ENCODE measurements around the gene BLMH.
"Not testable (repeated sequence)": the region's sequence is repeated elsewhere in the genome, so short reads cannot be mapped to it uniquely, and the experiment has no call there.

The BLMH gene

GRCh38 chr17:30225112-30225511 is 66.6 kb downstream of the BLMH start:
- no peak for DNase-seq

DNA sequence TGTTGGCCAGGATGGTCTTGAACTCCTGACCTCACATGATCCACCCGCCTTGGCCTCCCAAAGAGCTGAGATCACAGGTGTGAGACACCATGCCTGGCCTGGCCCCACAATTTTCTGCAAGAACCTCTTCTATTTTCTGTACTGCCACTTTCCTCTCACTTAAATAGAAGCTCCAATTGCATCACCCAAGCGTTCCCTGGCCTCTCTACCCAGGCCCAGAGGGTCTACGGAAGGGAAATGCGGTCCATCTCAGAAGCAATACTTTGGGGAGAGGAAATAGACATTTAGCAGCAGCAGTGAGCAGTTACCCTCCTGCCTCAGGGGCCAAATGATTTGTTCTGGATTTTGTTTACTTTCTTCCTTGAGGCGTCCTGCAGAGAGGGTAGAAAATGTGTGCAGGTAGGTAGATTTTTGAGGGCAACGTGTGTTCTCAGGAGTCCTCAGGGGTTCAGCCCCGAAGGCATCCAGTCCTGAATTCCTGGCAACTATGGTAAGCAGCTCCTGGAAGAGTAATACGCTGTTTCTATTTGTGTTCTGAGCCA is 67.3 kb downstream of the BLMH start:
- DNase-seq, result no peak

DNA sequence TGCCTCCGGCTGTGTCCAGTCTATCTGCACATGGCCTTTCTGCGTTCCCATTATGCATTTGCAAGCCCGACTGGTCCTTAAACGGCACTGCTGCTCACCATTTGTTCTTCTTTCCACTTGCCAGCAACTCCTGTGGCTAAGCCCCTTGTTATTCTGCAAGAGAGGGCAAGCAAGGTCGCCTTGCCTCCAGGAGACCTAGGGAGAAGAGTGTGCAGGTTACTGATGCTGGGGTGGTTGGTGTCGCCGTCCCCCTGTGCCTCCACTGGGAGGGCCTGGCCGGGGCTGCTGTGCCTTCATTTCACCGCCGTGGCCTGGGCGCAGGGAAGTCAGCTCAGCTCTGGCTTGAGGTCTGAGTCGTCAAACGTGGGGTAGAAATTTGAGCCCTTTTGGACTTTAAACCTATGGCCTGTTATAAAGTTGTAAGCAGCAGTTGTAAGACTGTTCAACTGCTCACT is 69.0 kb downstream of the BLMH start:
- no peak for DNase-seq

- no peak for DNase-seq
Observed at GRCh38 chr17:30222251-30222650, 69.5 kb downstream of the BLMH start.

DNA sequence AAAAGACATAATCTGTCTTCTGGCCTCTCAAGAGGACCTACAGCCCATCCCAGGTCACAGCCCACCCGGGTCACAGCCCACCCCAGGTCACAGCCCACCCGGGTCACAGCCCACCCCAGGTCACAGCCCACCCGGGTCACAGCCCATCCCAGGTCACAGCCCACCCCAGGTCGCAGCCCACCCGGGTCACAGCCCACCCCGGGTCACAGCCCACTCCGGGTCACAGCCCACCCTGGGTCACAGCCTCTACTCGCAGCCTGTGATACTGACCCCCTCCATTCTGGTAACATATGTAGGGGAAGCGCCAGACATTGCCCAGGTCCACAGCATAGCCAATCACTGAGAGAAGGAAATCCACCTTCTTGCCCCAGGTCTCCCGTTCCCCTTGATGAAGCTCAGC is 70.4 kb downstream of the BLMH start:
- DNase-seq, result no peak

GRCh38 chr17:30220414-30220813 is 71.3 kb downstream of the BLMH start:
- DNase-seq, result no peak

GRCh38 chr17:30219833-30220232 is 71.9 kb downstream of the BLMH start:
- DNase-seq, result no peak

DNA sequence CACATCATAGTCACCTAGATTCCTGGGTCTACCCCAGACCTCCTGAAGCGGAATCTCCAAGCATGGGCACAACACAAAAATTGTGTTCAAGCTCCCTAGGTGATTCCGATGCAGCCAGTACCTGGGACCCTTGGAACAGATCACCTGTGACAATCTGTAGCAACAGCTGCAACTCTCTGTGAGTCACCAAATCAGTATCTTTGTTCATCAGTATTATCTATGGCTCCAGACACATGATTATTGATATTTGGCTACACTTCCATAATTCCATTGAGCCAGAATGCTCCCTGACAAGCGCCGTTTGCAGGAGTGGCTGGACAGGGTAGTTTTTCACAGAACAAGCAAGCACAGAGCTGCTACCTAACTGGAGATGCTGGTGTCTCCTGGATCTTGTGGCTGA is 72.4 kb downstream of the BLMH start:
- DNase-seq, result no peak

GRCh38 chr17:30218799-30219198 is 72.9 kb downstream of the BLMH start:
- no peak for DNase-seq

DNA sequence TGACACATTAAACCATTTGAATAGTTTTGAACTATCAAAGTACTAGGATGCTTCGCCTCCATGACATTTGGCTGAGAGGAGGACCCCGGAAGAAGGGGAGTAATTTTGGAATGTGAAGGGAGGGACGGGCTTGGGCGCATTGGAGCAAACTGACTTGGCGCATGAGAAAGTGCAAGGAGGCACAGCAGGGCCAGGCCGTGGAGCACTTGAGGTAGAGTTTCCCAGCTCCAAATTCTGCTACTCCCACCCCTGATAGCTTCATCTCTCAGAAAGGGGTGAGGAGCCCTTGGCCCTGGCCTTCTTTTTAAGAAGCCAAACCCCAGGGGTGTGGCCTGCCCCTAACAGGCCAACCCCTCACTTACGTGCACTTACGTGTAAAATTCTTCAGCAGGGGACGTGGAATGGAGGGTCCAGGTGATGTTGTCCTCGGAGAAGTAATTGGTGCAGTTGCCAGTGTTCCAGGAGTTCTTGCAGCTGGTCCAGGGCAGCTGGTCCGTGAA is 73.9 kb downstream of the BLMH start:
- DNase-seq, result no peak

DNA sequence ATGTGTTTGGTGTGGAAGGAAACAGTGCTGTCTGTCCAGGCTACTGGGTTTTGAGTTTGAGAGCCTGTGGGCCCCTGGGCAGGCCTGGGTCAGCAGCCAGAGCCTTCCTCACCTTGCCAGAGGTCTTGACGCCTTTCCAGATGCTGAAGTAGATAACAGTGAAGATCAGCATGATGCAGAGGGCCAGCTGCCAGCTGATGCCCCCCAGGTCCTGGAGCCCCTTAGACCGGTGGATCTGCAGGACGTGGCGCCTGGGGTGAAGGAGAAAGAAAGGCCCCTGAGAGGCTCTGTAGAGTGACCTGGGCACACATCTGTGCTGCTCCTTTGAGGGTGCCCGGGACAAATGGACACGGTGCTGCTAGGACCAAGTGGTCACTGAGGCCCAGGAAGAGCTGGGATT is 74.7 kb downstream of the BLMH start:
- no peak for DNase-seq

DNA sequence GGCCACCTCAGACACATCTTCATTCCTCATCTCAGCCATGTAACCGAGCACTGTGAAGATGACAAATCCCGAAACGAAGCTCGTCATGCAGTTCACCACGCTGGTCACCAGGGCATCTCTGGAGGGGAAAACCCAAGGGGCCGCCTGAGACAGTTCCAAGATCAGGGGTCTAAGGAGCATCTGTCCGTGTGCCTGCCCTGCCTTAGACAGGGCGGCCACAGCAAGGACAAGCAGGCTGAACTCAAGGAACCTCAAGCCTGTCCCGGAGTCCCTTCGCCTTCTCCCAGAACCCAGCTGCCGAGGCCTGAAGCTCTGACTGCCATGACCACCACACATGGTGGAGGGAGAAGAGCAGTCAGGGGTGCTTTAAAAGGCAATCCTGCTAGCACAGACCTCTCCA is 79.0 kb downstream of the BLMH start:
- DNase-seq, result no peak

DNA sequence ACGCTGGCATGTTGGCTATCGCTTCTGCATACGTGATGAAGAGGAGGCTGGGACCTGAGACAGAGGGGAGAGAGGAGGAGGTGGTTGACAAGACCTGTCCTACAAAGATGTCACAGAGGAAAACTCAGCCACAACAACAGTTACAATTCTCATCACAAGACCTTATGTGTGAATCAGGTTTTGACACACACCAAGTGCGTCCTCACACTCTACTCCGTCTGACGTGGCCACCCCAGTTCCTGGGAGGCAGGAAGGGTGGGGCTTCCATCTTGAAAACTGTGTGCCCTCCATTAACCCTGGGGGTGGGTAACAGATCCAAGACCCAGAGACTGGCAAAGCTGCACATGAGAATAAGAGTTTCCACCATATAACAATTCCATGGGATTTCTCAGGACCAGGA is 80.4 kb downstream of the BLMH start:
- no peak for DNase-seq

- DNase-seq, result no peak
Observed at GRCh38 chr17:30210901-30211300, 80.8 kb downstream of the BLMH start.

- no peak for DNase-seq
Observed at GRCh38 chr17:30210366-30210765, 81.4 kb downstream of the BLMH start.

GRCh38 chr17:30209930-30210329 is 81.8 kb downstream of the BLMH start:
- DNase-seq, result no peak

DNA sequence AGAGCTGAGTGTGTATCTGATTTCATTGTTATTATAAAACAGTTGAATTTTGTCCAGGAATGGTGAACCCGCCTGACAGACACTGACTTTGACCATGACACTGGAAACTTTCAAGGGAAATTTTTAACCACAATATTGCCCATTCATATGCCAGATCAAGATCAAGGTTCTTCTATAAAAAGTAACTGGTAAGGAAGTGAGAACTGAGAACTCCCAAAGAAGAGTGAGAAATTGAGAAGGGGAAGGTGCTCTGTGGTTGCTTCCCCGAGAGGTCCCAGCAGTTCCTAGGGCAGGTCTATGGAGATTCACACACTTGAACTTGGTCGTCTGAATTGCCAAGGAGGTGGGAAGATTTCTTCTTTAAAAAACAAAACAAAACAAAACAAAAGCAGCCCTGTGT is 83.5 kb downstream of the BLMH start:
- DNase-seq, result no peak

DNA sequence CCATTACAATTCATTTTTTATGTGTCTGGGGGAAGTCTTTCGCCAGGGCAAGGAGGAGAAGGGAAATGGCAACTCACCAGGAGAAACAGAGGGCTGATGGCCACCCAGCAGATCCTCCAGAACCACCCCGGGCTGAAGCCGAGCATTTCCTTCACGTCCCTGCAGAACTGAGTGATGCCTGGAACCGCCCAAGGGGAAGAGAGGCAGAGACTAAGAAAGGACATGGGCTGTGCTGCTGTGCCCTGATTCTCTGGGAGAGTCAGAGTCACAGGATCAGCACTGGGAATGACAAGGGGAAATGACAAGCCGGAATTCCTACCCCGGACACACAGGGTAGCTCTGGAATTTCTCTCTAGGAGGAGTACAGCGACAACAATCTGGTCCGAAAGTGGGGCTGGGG is 84.1 kb downstream of the BLMH start:
- no peak for DNase-seq

GRCh38 chr17:30203471-30203981 is 88.2 kb downstream of the BLMH start:
- no peak for DNase-seq

DNA sequence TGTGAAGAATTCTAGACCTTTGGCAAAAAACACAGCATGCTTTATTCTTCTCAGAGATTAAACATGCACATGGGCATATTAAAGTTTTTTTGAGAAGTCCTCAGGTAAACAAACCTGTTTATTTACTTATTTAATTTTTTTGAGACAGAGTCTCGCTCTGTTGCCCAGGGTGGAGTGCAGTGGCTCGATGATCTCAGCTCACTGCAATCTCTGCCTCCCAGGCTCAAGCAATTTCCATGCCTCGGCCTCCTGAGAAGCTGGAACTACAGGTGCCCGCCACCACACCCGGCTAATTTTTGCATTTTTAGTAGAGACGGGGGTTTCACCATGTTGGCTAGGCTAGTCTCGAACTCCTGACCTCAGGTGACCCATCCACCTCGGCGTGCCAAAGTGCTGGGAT is 91.1 kb downstream of the BLMH start:
- not testable (repeated sequence) for DNase-seq

GRCh38 chr17:30200106-30200505 is 91.6 kb downstream of the BLMH start:
- no peak for DNase-seq

GRCh38 chr17:30199600-30199999 is 92.1 kb downstream of the BLMH start:
- DNase-seq, result no peak
